Fibroblast of the aortic adventitia (primary cell): ENCODE results near the gene ITPR2. TPM values are rescaled to one million over a fixed set of nuclear protein-coding genes. Genes with fewer than 3 reads are reported as not detected.
A peak's percentile ranks its signal among the peaks of the same experiment; 100 is the strongest.

Source experiments
- DNase-seq: peaks from one replicate; pipeline ENCODE4 v3.0.0-alpha.2; 2010; ENCODE audit warnings: low read depth
- H3K4me3 ChIP-seq: 2 replicates; pipeline ENCODE4 v1.5.1; 2011; ENCODE audit warnings: low read depth, mild to moderate bottlenecking, control low read depth, low read length, moderate library complexity
- total RNA-seq: library from RNA; depleted of rRNA; stranded (reverse); fragments of >200 nt; gene quantifications from 2 replicates; pipeline ENCODE4 v1.2.3, GENCODE V29; 2012; ENCODE audit warnings: low replicate concordance
- TF ChIP-seq, protein P1 (sequence below): IDR thresholded peaks from 2 replicates; pipeline ENCODE4 v1.5.1; 2011; ENCODE audit warnings: mild to moderate bottlenecking, low read length, control low read depth, inconsistent platforms; ENCODE audit not compliant: insufficient read depth

Gene ITPR2
- total RNA-seq, 1 donor, result 15.5 TPM

- TF ChIP-seq, protein P1, sequence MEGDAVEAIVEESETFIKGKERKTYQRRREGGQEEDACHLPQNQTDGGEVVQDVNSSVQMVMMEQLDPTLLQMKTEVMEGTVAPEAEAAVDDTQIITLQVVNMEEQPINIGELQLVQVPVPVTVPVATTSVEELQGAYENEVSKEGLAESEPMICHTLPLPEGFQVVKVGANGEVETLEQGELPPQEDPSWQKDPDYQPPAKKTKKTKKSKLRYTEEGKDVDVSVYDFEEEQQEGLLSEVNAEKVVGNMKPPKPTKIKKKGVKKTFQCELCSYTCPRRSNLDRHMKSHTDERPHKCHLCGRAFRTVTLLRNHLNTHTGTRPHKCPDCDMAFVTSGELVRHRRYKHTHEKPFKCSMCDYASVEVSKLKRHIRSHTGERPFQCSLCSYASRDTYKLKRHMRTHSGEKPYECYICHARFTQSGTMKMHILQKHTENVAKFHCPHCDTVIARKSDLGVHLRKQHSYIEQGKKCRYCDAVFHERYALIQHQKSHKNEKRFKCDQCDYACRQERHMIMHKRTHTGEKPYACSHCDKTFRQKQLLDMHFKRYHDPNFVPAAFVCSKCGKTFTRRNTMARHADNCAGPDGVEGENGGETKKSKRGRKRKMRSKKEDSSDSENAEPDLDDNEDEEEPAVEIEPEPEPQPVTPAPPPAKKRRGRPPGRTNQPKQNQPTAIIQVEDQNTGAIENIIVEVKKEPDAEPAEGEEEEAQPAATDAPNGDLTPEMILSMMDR, result no peak
- no peak for DNase-seq
Measured at GRCh38 chr12:26696613-26697092, 136.3 kb downstream of the ITPR2 start.

DNA sequence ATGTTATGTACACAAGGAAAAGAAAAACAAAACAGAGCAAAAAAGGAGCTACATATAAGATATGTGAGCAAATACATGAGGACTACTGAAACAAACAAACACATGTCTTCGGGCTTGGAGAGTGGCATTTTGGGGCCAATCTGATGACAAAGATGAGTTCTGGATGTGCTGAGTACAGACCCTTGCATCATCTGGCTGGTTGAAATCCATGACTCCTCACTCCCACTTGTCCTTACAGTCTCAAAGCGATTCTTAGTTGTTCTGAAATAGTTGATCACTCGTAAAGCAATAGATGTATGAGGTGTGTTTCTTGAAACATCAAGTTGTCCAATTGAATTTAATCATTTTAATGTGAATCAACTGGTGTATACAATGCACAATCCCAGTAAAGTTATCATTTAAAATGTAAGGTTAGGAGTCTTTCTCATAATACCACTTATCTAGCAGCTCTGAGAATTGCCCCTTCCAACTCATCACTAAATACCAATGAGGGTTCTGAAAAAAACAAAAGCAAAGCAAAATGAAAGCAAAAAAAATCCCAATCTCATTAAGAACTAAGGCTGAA lies 136.9 kb downstream of the ITPR2 start:
- H3K4me3 ChIP-seq, result no peak overlapping the region
- DNase-seq, result no peak
- TF ChIP-seq, protein P1, result no peak

More at GRCh38 chr12:26696613-26697092, 136.3 kb downstream of the ITPR2 start:
- H3K4me3 ChIP-seq, result no peak overlapping the region

DNA sequence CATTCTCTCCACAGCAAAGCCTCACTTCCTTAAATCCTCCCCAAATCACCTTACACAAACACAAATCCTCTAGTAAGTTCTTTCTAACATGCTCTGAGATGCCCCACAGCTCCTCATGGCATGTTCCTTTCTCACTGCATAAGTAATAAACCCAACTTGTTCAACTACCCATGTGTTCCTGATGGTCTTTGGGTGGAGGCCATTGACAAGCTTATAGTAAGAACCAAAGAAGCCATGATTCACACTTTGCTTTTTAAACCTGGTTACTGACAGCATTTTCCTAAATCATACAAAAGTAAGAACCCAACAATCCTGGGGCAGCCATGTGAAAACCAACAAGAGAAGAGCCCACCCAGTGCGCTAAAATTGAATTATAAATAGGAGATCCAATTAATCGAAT lies 138.6 kb downstream of the ITPR2 start:
- TF ChIP-seq, protein P1, result no peak
- no peak overlapping the region for H3K4me3 ChIP-seq
- DNase-seq, result no peak

- no peak overlapping the region for H3K4me3 ChIP-seq
- TF ChIP-seq, protein P1, result no peak
- DNase-seq, result no peak
Measured at GRCh38 chr12:26692407-26692806, 140.6 kb downstream of the ITPR2 start.

- TF ChIP-seq, protein P1, result no peak
- DNase-seq, result peak; percentile 92
- H3K4me3 ChIP-seq, result no peak overlapping the region
Measured at GRCh38 chr12:26691234-26691970, 141.6 kb downstream of the ITPR2 start.

- no peak overlapping the region for H3K4me3 ChIP-seq
- TF ChIP-seq, protein P1, result no peak
- no peak for DNase-seq
Measured at GRCh38 chr12:26690601-26691000, 142.4 kb downstream of the ITPR2 start.
